Amygdala (tissue), 56 donors: ENCODE measurements around the gene ZNF513.
"Not testable (repeated sequence)": the region's sequence is repeated elsewhere in the genome, so short reads cannot be mapped to it uniquely, and the experiment has no call there.

Experiments
- DNase-seq, 56 donors: peaks; one replicate each; lab custom pipeline; 2025; lab: John Stamatoyannopoulos, UW

ZNF513 gene

GRCh38 chr2:27362678-27363420, 17.7 kb downstream of the ZNF513 start:
- no peak for DNase-seq

- DNase-seq: peak; percentile 66 to 100 (median 95)
Measured at GRCh38 chr2:27356382-27357181, 24.0 kb downstream of the ZNF513 start, which contains the start of gene GTF3C2. GTF3C2 (minus strand) TSS chr2:27356764; CDS start chr2:27343554, 13,210 bp downstream.

- DNase-seq: peak in 5 of 56 donors; percentile 30 to 56 (median 37)
Measured at GRCh38 chr2:27356056-27356381, 24.5 kb downstream of the ZNF513 start.

- no peak for DNase-seq
Measured at GRCh38 chr2:27354597-27354927, 26.0 kb downstream of the ZNF513 start.

DNA sequence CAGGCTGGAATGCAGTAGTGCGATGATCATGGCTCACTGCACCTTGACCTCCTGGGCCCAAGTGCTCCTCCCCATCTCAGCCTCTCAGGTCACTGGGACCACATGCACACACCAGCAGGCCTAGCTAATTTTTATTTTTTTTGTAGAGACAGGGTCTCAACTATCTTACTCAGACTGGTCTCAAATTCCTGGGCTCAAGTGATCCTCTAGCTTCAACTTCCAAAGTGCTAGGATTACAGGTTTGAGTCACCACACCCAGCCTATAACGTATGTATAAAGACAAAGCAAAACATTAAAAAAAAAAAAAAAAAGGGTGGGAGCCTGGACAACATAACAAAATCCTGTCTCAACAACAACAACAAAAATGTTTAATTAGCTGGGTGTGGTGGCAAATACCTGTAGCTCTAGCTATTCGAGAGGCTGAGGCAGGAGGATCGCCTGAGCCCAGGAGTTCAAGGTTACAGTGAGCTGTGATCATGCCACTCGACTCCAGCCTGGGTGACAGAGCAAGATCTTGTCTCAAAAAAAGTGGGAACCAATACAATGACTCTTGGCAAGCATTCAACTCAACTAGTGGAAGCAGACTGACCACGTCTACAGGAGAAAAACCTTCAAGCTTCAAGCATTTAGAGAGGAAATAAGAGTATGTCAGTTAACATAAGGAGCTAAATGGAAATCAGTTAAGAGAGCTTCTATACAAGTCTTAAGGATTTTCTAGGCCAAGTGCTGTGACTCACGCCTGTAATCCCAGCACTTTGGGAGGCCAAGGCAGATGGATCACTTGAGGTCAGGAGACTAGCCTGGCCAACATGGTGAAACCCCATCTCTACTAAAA, 26.6 kb downstream of the ZNF513 start:
- DNase-seq: no peak

- DNase-seq: not testable (repeated sequence)
Measured at GRCh38 chr2:27353386-27353761, 27.2 kb downstream of the ZNF513 start.

GRCh38 chr2:27351802-27352598, 28.5 kb downstream of the ZNF513 start:
- DNase-seq: no peak

- no peak for DNase-seq
Measured at GRCh38 chr2:27350106-27350693, 30.3 kb downstream of the ZNF513 start.

- DNase-seq: no peak
Measured at GRCh38 chr2:27347641-27348040, 32.9 kb downstream of the ZNF513 start.

- DNase-seq: no peak
Measured at GRCh38 chr2:27336173-27336572, 44.4 kb downstream of the ZNF513 start.

DNA sequence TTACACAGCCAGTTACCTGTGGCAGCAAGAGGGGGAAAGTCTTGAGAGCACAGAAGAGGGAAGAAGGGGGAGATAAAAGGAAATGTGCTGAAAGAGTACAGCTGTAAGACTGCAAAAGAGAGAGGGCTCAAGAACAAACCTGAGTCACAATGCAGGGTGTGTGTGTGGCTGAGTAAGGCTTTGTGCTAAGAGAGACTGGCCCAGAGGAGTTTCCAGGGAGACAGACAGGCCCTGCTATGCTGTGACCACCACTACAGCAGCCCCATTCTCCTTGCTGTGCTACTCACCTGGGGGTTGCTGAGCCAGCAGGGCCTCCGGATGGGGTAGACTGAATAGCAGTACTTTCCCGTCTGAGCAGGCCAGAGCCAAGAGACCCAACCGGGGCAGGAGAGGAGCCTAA, 45.2 kb downstream of the ZNF513 start:
- DNase-seq: no peak
